Mucosa of rectum (tissue), 2 donors: Measurements from ENCODE around the gene ZIC5.
A peak's percentile ranks its signal among the peaks of the same experiment; 100 is the strongest.

Source experiments
- H3K27ac ChIP-seq, 2 donors: one replicate each; pipeline ENCODE4 v1.7.0; 2013; ENCODE audit warnings: inconsistent platforms in 2 of 2, low read depth in 2 of 2, low read length in 2 of 2
- H3K27me3 ChIP-seq, 2 donors: one replicate each; pipeline ENCODE4 v1.7.0; 2013; ENCODE audit warnings: low read length in 2 of 2; ENCODE audit not compliant: control insufficient read depth in 2 of 2, insufficient read depth in 2 of 2
- H3K36me3 ChIP-seq, 2 donors: one replicate each; pipeline ENCODE4 v1.7.0; 2013; ENCODE audit warnings: low read length in 2 of 2; ENCODE audit not compliant: control insufficient read depth in 2 of 2, insufficient read depth in 2 of 2
- H3K4me1 ChIP-seq, 2 donors: one replicate each; pipeline ENCODE4 v1.7.0; 2013; ENCODE audit warnings: low read length in 2 of 2, mild to moderate bottlenecking in 1 of 2; ENCODE audit not compliant: control insufficient read depth in 2 of 2, insufficient read depth in 2 of 2
- H3K4me3 ChIP-seq, 2 donors: one replicate each; pipeline ENCODE4 v1.7.0; 2013; ENCODE audit warnings: low read length in 2 of 2
- H3K9ac ChIP-seq, 2 donors: one replicate each; pipeline ENCODE4 v1.7.0; 2013; ENCODE audit warnings: low read length in 2 of 2, low read depth in 1 of 2, mild to moderate bottlenecking in 1 of 2
- H3K9me3 ChIP-seq, 2 donors: one replicate each; pipeline ENCODE4 v1.7.0; 2013; ENCODE audit warnings: low read length in 2 of 2; ENCODE audit not compliant: control insufficient read depth in 2 of 2
- donor health status: healthy.
- donor health status: Normal muscosa, but diverticular disease.

Gene ZIC5

DNA sequence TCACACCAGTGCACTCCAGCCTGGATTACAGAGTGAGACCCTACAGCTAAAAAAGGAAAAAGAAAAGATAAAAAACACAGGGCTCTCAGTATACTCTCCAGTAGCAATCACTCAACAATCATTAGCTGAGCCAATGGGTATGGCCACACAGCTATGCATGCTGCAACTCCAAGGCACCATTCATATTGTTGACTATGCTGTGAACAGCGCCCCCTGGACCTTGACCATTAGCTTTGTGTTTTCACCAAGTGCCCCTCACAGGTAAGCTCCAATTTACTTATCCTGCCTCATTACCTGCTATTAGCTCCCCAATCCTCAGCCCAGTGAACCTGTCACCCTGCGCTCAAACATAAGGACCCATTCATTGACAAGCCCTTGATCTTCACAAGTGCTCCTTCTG is 35.8 kb downstream of the ZIC5 start:
- Histone ChIP-seq H3K27me3 (peaks cover 3 to 4% of the 10 kb centered on the region in 2 donors), H3K9me3 (no peaks in the 10 kb centered on the region), H3K36me3 (no peaks in the 10 kb centered on the region), H3K4me1 (peaks cover 0 to 2% of the 10 kb centered on the region in 2 donors), H3K27ac (no peak overlapping the region), H3K9ac (no peak overlapping the region), H3K4me3 (no peak overlapping the region)

DNA sequence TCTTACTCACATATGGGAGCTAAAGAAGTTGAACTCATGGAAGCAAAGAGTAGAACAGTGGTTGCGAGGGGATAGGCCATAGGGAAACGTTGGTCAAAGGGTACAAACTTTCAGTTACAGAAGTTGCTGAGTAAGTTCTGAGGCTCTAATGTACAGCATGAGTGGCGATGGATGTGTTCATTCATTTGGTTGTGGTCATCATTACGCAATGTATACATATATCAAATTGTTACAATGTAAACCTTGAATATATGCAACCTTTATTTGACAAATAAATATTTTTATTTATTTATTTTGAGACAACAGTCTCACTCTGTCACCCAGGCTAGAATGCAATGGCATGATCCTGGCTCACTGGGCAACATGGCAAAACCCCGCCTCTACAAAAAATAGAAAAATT is 38.7 kb downstream of the ZIC5 start:
- no peak overlapping the region for H3K9ac ChIP-seq
- no peaks in the 10 kb centered on the region for H3K36me3 ChIP-seq
- H3K27ac ChIP-seq: no peak overlapping the region
- no peak overlapping the region for H3K4me3 ChIP-seq
- no peaks in the 10 kb centered on the region for H3K9me3 ChIP-seq
- H3K27me3 ChIP-seq: peaks cover 3 to 4% of the 10 kb centered on the region in 2 donors
- no peaks in the 10 kb centered on the region for H3K4me1 ChIP-seq

DNA sequence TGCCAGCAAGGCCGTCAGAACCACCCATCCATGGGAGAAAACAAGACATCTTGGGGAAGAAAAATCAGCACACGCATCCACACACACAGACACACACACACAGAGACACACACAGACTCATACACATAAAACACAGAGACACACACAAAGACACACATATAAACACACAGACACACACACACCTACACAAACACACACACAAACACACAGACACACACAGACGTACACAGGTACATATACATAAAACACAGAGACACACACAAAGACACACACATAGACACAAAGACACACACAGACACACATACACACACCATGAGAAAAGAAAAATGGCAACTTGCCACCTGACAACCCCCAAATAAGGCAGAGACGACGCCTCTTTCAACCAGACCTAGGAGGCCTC is 40.6 kb downstream of the ZIC5 start:
- Histone ChIP-seq H3K4me1 (peaks cover 2 to 10% of the 10 kb centered on the region in 2 donors), H3K9me3 (no peaks in the 10 kb centered on the region), H3K27ac (no peak overlapping the region), H3K27me3 (peaks cover 2 to 4% of the 10 kb centered on the region in 2 donors), H3K4me3 (no peak overlapping the region), H3K36me3 (no peaks in the 10 kb centered on the region), H3K9ac (no peak overlapping the region)

DNA sequence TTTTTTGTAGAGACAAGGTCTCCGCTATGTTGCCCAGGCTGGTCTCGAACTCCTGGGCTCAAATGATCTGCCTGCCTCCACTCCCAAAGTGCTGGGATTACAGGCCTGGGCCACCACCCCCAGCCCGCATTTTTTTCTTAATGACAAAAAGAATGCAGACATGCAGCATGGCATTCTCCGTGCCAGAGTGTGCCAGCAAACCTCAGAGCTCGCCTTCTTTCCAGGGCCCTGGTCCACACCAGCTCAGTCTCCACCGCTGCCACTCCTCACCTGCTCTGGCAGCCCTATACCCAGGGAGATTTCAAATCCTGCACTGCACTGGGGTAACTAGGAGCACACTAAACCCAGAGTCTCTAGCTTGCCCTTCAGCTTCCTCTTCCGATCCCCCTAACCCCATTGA is 41.7 kb downstream of the ZIC5 start:
- no peaks in the 10 kb centered on the region for H3K27me3 ChIP-seq
- H3K36me3 ChIP-seq: no peaks in the 10 kb centered on the region
- H3K4me1 ChIP-seq: peaks cover 2 to 10% of the 10 kb centered on the region in 2 donors
- H3K4me3 ChIP-seq: no peak overlapping the region
- no peak overlapping the region for H3K27ac ChIP-seq
- H3K9ac ChIP-seq: no peak overlapping the region
- no peaks in the 10 kb centered on the region for H3K9me3 ChIP-seq

DNA sequence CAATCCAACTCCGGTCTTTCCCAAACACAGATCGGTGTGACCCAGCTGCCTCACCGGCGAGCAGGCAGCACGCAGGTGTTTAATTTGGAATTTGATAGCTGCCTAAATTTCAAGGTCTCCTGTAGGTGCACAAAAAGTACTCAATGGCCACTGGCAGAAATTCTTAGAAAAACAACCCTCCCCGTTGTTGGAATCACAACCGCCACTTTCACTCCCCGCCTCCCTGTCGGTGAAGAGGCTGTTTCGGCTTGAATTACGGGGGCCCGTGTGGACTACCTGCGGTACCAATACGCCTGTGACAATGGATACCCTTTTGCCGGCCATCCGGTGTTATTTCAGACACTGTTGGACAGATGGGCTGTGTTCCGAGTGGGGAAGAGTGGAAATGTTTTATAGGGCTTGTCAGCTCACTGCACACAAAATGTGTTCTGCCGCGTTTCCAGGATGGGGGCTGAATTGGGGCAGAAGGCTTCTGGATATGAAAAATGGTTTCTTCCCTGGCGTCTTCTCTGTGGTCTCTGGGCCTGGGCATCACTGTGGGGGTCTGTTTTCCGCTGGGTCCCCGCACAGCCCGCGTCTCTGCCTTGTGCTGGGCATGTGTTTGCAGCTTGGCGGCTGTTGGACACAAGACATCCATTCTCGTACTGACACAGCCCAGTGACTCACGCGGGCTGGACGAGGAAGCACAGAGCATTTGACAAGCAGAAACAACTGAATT is 45.4 kb downstream of the ZIC5 start:
- Histone ChIP-seq H3K4me3 (peak overlapping the region; percentile 40 to 63), H3K27ac (no peak overlapping the region), H3K27me3 (no peaks in the 10 kb centered on the region), H3K9ac (peak overlapping the region in 1 of 2 donors; percentile 7), H3K9me3 (no peaks in the 10 kb centered on the region), H3K36me3 (no peaks in the 10 kb centered on the region), H3K4me1 (peaks cover 2 to 15% of the 10 kb centered on the region in 2 donors)

DNA sequence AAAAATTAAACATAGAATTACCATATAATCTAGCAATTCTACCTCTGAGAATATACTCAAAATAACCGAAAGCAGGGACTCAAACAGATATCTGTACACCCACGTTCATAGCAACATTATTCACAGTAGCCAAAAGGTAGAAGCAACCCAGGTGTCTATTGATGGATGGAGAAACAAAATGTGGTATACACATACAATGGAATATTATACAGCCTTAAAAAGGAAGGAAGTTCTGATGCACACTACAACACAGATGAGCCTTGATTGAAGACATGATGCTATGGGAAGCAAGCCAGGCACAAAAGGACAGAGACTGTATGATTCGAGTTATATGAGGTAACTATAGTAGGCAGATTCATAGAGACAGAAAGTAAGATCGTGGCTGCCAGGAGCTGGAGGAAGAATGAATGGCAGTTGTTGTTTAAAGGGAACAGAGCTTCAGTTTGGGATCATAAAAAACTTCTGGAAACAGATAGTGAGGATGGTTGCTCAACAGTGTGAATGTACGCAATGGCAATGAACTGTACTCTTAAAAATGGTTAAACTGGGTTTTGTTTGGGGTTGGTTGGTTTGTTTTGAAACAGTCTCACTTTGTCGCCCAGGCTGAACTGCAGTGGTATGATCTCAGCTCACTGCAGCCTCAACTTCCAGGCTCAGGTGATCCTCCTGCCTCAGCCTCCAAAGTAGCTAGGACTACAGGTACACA is 47.5 kb downstream of the ZIC5 start:
- no peaks in the 10 kb centered on the region for H3K36me3 ChIP-seq
- no peak overlapping the region for H3K27ac ChIP-seq
- H3K27me3 ChIP-seq: no peaks in the 10 kb centered on the region
- peaks cover 2 to 15% of the 10 kb centered on the region in 2 donors for H3K4me1 ChIP-seq
- no peak overlapping the region for H3K9ac ChIP-seq
- no peaks in the 10 kb centered on the region for H3K9me3 ChIP-seq
- H3K4me3 ChIP-seq: no peak overlapping the region

DNA sequence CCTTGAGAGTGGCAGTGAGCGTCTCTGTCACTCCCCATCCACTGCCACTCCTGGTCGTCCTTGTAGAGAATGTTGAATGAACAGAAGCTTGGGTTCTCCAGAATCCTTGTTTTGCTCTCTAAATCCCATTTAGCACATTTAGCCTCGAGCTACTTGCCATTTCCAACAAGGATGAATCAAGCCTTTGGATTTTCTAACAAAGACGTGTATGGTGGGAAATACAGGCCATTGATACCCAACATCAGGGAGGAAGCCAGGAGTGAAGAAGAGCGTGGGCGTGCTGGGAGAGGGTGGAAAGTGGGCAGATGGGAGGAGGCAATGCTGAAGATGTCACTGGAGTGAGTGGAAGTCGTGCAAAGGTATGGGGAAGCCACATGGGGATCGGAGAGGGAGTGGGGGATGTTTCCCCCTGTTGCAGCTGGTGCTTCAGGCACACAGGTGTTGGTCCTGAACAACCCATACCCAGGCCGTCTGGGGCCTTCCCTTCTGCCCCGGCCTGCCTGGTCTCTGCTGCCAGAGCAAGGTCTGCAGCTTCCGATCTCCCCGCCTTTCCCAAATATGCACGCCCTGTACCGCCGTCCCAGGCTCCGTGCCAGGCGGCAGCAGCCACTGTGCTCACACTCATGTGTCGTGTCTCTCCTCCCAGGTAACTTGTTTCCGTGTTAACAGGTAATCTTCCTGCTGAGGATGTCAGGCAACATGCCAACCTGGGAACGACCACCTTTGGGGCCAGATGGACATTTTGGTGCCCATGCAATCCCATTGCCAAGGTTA is 48.7 kb downstream of the ZIC5 start:
- no peak overlapping the region for H3K9ac ChIP-seq
- no peak overlapping the region for H3K4me3 ChIP-seq
- no peak overlapping the region for H3K27ac ChIP-seq
- H3K4me1 ChIP-seq: peaks cover 2 to 15% of the 10 kb centered on the region in 2 donors
- H3K36me3 ChIP-seq: no peaks in the 10 kb centered on the region
- peaks cover 0 to 2% of the 10 kb centered on the region in 2 donors for H3K27me3 ChIP-seq
- no peaks in the 10 kb centered on the region for H3K9me3 ChIP-seq

DNA sequence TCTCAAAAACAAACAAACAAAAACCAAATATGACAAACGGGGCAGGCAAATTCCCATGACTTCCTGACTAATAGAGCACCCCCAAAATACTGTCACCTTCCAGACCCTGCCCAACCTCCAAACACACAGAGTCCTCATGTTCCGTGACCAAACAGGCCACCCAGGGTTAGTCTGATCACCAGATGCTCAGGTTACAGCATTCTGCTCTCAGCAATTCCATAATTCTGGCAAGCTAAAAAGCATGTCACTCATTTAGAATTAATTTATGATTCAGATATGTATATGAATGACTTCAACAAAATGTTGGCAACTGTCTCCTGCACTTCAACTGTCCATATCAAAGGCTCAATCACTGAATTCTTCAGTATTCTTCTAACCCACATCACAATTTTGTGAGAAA is 52.4 kb downstream of the ZIC5 start:
- peaks cover 0 to 2% of the 10 kb centered on the region in 2 donors for H3K27me3 ChIP-seq
- H3K27ac ChIP-seq: no peak overlapping the region
- H3K4me1 ChIP-seq: peaks cover 0 to 5% of the 10 kb centered on the region in 2 donors
- no peak overlapping the region for H3K9ac ChIP-seq
- no peak overlapping the region for H3K4me3 ChIP-seq
- H3K9me3 ChIP-seq: no peaks in the 10 kb centered on the region
- H3K36me3 ChIP-seq: no peaks in the 10 kb centered on the region

DNA sequence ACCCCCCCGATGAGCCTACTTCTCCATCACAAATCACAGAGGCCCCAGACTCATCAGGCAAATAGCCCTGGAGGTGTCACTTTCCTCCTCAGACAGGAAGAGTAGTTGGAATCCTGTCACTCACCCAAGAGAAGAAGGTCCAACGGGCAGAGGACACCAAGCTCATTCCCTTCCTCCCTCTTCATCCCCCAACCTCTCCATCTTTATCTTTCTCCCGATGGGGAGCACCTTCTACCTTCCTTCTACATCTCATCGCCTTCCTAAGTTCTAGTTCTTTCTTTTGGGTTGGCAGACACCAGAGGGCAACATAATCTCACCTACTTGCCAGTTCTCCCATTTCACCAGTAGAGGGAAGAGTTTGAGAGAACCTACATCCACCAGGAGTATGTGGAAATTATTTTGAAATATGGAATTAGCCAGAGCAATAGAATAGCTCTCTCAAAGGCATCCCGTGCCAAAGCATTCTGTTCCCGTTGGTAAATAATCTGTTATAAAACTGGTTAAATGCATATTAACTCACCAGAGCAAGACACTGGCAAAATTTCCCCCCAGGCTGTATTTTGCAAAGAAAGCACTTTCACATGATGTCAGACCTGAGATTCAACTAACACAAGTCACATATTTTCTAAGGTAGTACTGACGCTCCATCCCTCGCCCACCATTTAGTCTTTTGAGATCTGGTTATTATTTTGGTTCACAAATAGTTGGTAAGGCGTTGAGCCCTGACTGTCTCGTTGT is 55.0 kb downstream of the ZIC5 start:
- Histone ChIP-seq H3K4me3 (no peak overlapping the region), H3K4me1 (no peaks in the 10 kb centered on the region), H3K9me3 (no peaks in the 10 kb centered on the region), H3K9ac (no peak overlapping the region), H3K36me3 (no peaks in the 10 kb centered on the region), H3K27ac (no peak overlapping the region), H3K27me3 (peaks cover 0 to 2% of the 10 kb centered on the region in 2 donors)
